K562 (cell line): ENCODE data around the gene KRT76. TPM values are rescaled to one million over a fixed set of nuclear protein-coding genes. Genes with fewer than 3 reads are reported as not detected.

Experiments used
- ATAC-seq: fragments of 200-7000 bp; cut with Tn5 transposase; 3 replicates; pipeline ENCODE4 v1.9.1; 2020; ENCODE audit warnings: moderate library complexity
- BruUV-seq: library from RNA; stranded (reverse); fragments of 400-500 nt; replicated peaks from 2 replicates; lab custom pipeline; 2021; lab: Mats Ljungman, UMichigan
- CTCF ChIA-PET: fragments of 300-600 bp; formaldehyde crosslinking; extraction: SDS; loops from one replicate; lab custom pipeline; 2021; ENCODE audit warnings: low intra/inter-chr PET ratio; lab: Yijun Ruan, JAX
- POLR2A ChIA-PET: fragments of 300-600, 350-650 bp; sonication (Branson Sonifier 250); formaldehyde crosslinking; extraction: SDS; loops from one replicate; lab custom pipeline; 2021; ENCODE audit warnings: antibody characterized with exemption, inconsistent platforms; lab: Yijun Ruan, JAX
- DNase-seq, 4 experiments: peaks; one replicate each; pipeline versions ENCODE4 v3.0.0 to v3.0.0-alpha.2; 2011 to 2018; ENCODE audit warnings: low spot score in 3 of 4, mixed read lengths in 3 of 4; ENCODE audit errors: extremely low read depth in 1 of 4
- FAIRE-seq: peaks from 2 replicates; lab custom pipeline; 2011; peaks lifted over from hg19 to GRCh38; lab: Jason Lieb, UNC
- H2AFZ ChIP-seq: 2 replicates; pipeline ENCODE4 v1.6.0; 2011; ENCODE audit warnings: low read depth, low read length, control low read depth, inconsistent platforms
- H3K27ac ChIP-seq: fragments of 200-600 bp; 3 replicates; pipeline ENCODE4 v1.8.0; 2011; ENCODE audit warnings: low read depth, mild to moderate bottlenecking, control low read depth, inconsistent platforms, low read length, moderate library complexity, mixed read lengths; ENCODE audit errors: extremely low read depth
- H3K27me3 ChIP-seq, 2 experiments: fragments of 300-600 bp in 1 of 2; 2 replicates in 1 of 2; 3 replicates in 1 of 2; pipeline versions ENCODE4 v1.6.0 to v1.8.0; 2011; ENCODE audit warnings: inconsistent platforms in 2 of 2, low read length in 2 of 2, mild to moderate bottlenecking in 1 of 2, mixed read lengths in 1 of 2, moderate library complexity in 1 of 2; ENCODE audit not compliant: control insufficient read depth in 2 of 2, insufficient read depth in 2 of 2
- H3K36me3 ChIP-seq: fragments of 300-600 bp; 3 replicates; pipeline ENCODE4 v1.8.0; 2011; ENCODE audit warnings: mild to moderate bottlenecking, low read length, inconsistent platforms; ENCODE audit not compliant: control insufficient read depth, insufficient read depth
- H3K4me1 ChIP-seq, 2 experiments: fragments of 200-600 bp in 1 of 2; replicated peaks in 1 of 2; 2 replicates in 1 of 2; 3 replicates in 1 of 2; pipeline versions ENCODE4 v1.5.1 to v1.8.0; 2011; ENCODE audit warnings: inconsistent platforms in 2 of 2, low read length in 2 of 2, mild to moderate bottlenecking in 1 of 2, mixed read lengths in 1 of 2, moderate library complexity in 1 of 2; ENCODE audit not compliant: control insufficient read depth in 2 of 2, insufficient read depth in 2 of 2
- H3K4me2 ChIP-seq: 2 replicates; pipeline ENCODE4 v1.6.1; 2011; ENCODE audit warnings: low read length, control low read depth, inconsistent platforms, mixed read lengths; ENCODE audit not compliant: insufficient read depth
- H3K4me3 ChIP-seq: fragments of 200-600 bp; sonication (generic), shearing (Covaris generic); 2 replicates; pipeline ENCODE4 v1.5.1; 2016; ENCODE audit warnings: control low read depth, inconsistent platforms
- H3K79me2 ChIP-seq: fragments of 200-600 bp; 3 replicates; pipeline ENCODE4 v1.8.0; 2011; ENCODE audit warnings: low read length, inconsistent platforms; ENCODE audit not compliant: control insufficient read depth, insufficient read depth
- H3K9ac ChIP-seq, 2 experiments: 2 replicates each; pipeline versions ENCODE4 v1.6.0 to v1.6.1; 2011; ENCODE audit warnings: low read depth in 2 of 2, low read length in 2 of 2, control low read depth in 1 of 2, inconsistent platforms in 1 of 2, mild to moderate bottlenecking in 1 of 2, mixed read lengths in 1 of 2; ENCODE audit not compliant: insufficient read depth in 1 of 2
- H3K9me1 ChIP-seq: one replicate; pipeline ENCODE4 v1.6.0; 2011; ENCODE audit warnings: inconsistent platforms, mild to moderate bottlenecking, low read length, moderate library complexity; ENCODE audit not compliant: control insufficient read depth, insufficient read depth
- H3K9me3 ChIP-seq: replicated peaks from 2 replicates; pipeline ENCODE4 v1.5.1; 2011; ENCODE audit warnings: low read depth, low read length, inconsistent platforms; ENCODE audit not compliant: control insufficient read depth, insufficient read depth
- H4K20me1 ChIP-seq: replicated peaks from 2 replicates; pipeline ENCODE4 v1.6.1; 2011; ENCODE audit warnings: low read length, inconsistent platforms, mixed read lengths; ENCODE audit not compliant: control insufficient read depth, insufficient read depth
- HMG20A ChIP-seq: fragments of 450-650 bp; formaldehyde crosslinking; conservative IDR thresholded peaks from 2 replicates; pipeline ENCODE4 v1.4.0; 2020; ENCODE audit warnings: mild to moderate bottlenecking, mixed read lengths
- SMC3 ChIP-seq: conservative IDR thresholded peaks from 2 replicates; pipeline ENCODE4 v1.6.1; 2011; ENCODE audit warnings: low read depth, low read length, improper control_type of control experiment; ENCODE audit not compliant: insufficient read depth
- ZNF586 ChIP-seq: fragments of 450-650 bp; formaldehyde crosslinking; conservative IDR thresholded peaks from 2 replicates; pipeline ENCODE4 v1.4.0; 2020; ENCODE audit warnings: mild to moderate bottlenecking, moderate library complexity
- ZNF785 ChIP-seq: fragments of 250-450 bp; sonication (Bioruptor Pico); IDR thresholded peaks from 2 replicates; pipeline ENCODE4 v1.4.0; 2020; ENCODE audit warnings: mild to moderate bottlenecking
- WGBS: fragments of 100-300 bp; shearing (Covaris generic); methylation state at CpG from one replicate; pipeline ENCODE4 v1.1.6; 2016; ENCODE audit warnings: low coverage, mixed read lengths; ENCODE audit not compliant: insufficient coverage; ENCODE audit errors: missing lambda C conversion rate; 5-methylcytosine and 5-hydroxymethylcytosine counted together
- in situ Hi-C: fragments of 300-500 bp; cut with MboI; formaldehyde crosslinking; loops from 4 replicates; pipeline ENCODE4 v1.15.0; 2018; ENCODE audit warnings: inconsistent platforms, mixed read lengths
- intact Hi-C: fragments of 100-400 bp; cut with micrococcal nuclease; formaldehyde crosslinking; loops from 2 replicates; pipeline ENCODE4 v1.14.2; 2022
- polyA plus RNA-seq, 8 experiments: library from polyadenylated mRNA; depleted of rRNA in 4 of 8; stranded (reverse) in 5 of 8; unstranded in 3 of 8; fragments of >200 nt; fragmentation: Nextera tagmentation in 2 of 8; fragmentation: Illumina TruSeq in 1 of 8; extraction: Ambion mirVana in 2 of 8; extraction: Trizol in 1 of 8; gene quantifications; 2 replicates each; pipeline versions ENCODE4 v1.2.1 to v1.2.3, GENCODE V29; 2011 to 2014; ENCODE audit warnings: inconsistent platforms in 1 of 8, missing spikeins in 1 of 8
- total RNA-seq, 7 experiments: library from RNA; depleted of rRNA in 6 of 7; stranded (reverse); fragments of >200 nt in 6 of 7; fragmentation: Illumina TruSeq in 2 of 7; extraction: Trizol in 2 of 7; gene quantifications; 2 replicates each; pipeline versions ENCODE4 v1.2.1 to v1.2.3, GENCODE V29; 2011 to 2021; ENCODE audit warnings: low replicate concordance in 1 of 7
- TF ChIP-seq, protein P1 (sequence below): sonication (generic); formaldehyde crosslinking; IDR thresholded peaks from 2 replicates; pipeline ENCODE4 v1.8.1; 2022; ENCODE audit warnings: missing genetic modification reagents

Gene KRT76
- total and polyA plus RNA-seq, 9 of the 15 experiments (the other 6 are each of a cell fraction or from before 2014, with no cell fraction given): not detected

DNA sequence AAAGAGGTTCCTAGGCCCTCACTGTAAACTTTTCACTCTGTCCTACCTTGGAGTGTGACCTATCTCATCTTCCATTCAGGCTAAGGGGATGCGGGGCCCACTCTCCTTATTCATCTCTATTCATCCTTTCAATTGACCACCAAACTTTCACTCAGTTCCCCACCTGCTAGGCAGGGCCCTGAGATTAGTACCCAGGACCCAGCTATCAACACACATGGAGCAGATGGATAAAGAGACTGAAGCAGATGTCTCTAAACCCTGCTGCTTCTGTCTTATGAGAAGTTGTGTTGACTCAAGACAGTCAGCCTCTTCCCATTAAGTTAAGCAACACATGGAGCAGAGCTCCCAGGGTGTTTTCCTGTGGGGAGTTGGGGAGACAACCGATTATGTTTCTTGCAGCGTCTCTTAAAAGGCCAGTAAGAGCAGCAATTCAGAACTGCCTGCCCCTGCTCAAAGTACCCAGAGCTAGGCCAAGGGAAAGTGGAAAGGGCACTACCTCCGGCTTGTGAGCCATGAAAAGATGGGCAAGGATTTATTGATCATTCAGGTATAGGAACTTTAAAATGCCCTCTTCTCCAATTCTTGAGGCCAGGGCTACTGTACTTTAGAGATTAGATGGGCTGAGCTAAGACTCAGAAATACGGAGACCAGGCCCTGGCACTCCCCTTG is 10.7 kb downstream of the KRT76 start:
- no peak for ATAC-seq
- intact Hi-C loops: no loop called here
- H3K79me2 ChIP-seq: no peaks in the 10 kb centered on the region
- TF ChIP-seq, protein P1, sequence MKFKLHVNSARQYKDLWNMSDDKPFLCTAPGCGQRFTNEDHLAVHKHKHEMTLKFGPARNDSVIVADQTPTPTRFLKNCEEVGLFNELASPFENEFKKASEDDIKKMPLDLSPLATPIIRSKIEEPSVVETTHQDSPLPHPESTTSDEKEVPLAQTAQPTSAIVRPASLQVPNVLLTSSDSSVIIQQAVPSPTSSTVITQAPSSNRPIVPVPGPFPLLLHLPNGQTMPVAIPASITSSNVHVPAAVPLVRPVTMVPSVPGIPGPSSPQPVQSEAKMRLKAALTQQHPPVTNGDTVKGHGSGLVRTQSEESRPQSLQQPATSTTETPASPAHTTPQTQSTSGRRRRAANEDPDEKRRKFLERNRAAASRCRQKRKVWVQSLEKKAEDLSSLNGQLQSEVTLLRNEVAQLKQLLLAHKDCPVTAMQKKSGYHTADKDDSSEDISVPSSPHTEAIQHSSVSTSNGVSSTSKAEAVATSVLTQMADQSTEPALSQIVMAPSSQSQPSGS (CRISPR knock-in tag): no peak
- TF ChIP-seq SMC3 (no peak), HMG20A (CRISPR knock-in tag) (no peak), ZNF785 (CRISPR knock-in tag) (no peak), ZNF586 (CRISPR knock-in tag) (no peak)
- TF ChIP-seq, all 486 proteins: peak for 0
- Histone ChIP-seq H3K9me1 (no peaks in the 10 kb centered on the region), H3K36me3 (no peaks in the 10 kb centered on the region), H4K20me1 (no peaks in the 10 kb centered on the region; the same call in 1 of the 2 replicates), H3K4me1 (no peaks in the 10 kb centered on the region), H3K27me3 (peaks cover 9 to 23% of the 10 kb centered on the region in 2 experiments; a peak in 4 of 5 replicates), H3K9me3 (peaks cover 3% of the 10 kb centered on the region), H3K9ac (no peak overlapping the region), H3K27ac (no peak overlapping the region), H3K4me3 (no peak overlapping the region), H3K4me2 (no peak overlapping the region), H2AFZ (no peak overlapping the region)
- ChIA-PET CTCF (interaction anchor here (0.6 kb wide), 1 partner anchor 74 kb away, joined by 3 read pairs; no protein-coding TSS in a partner anchor), POLR2A (interaction anchor here (0.5 kb wide), 1 partner anchor 11 kb away, joined by 3 read pairs; the partner anchor contains the start of gene KRT76)
- FAIRE-seq: no peak
- no peak for DNase-seq
- WGBS: 2% methylated on average over 5 of the region's 5 CpGs
- BruUV-seq: no TSS peak
- in situ Hi-C loops: no loop called here
